Measurements from ENCODE around the gene ATP1B2. TPM values are rescaled to one million over a fixed set of nuclear protein-coding genes. Genes with fewer than 3 reads are reported as not detected.

Gene ATP1B2, protein sequence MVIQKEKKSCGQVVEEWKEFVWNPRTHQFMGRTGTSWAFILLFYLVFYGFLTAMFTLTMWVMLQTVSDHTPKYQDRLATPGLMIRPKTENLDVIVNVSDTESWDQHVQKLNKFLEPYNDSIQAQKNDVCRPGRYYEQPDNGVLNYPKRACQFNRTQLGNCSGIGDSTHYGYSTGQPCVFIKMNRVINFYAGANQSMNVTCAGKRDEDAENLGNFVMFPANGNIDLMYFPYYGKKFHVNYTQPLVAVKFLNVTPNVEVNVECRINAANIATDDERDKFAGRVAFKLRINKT
- polyA plus RNA-seq, result 56.0 and 70.0 TPM in 2 replicates

DNA sequence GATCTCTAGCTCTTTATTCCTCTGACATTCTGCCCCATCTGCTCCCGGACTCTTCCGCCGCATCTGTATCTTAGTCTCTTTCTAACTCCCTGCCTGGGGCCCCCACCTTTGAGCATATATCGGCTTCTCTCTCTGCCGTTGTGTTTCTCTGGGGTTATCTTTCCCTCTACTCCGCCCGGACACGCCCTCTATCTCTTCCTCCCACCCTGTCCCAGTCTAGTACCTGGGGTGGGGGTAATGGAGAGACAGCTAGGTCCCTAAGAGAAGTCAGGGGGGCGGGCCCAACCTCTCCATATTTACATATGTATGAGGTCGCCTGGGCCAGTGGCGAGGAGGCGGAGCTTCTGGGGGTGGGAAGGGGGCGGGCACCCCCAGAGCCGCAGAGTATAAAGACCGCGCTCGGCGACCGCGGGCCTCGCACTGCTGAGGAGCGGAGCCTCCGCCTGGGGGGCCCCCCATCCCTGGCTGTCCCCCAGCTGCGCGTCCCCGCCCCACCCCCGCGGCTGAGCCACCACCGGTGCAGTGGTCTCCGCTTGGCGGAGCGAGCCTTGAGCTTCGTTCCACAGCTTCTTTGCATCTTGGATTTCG lies at the start of gene ATP1B2:
TSS of gene ATP1B2 (plus strand) at position 418 of the 588 bp plus-strand sequence. CDS start 593 bp downstream, outside the sequence.

DNA sequence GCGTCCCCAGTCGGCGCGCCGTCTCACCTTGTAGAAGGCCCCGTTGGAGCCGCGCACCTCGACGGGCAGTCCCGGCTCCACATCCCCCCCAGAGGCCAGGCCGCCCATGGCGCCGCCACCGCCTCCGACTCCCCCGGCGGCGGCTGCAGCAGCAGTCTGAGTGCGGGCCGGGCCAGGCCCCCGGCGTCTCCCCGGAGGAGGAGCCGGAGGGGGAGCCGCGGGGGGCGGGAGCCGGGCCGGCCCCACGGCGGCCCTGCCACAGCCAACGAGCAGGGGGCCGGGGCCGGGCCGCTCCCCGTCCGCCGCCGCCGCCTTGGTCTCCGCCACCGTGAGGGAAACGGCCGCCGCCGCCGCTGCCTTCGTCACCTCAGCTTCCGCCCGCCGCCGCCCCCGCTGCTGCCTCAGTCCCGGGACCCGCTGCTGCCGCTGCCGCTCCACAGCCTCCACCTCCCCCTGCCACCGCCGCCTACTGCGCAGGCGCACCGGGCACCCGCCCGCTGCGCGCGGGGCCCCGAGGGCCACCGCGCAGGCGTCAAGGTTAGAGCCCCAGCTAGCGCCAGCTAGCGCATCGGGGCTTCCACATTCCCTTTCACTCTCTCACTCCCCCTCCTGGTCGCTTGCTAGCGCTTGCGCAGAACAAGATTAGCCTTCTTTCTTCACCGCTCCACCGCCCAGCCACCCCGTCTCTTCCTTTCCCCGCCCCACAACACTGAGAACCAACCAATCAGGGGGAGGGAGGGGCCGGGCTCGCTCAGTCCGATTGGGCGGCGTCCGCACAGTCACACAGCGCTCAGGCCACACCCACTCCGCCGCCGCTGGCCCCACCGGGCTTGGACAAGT lies 36.1 kb upstream of the ATP1B2 start, which contains the start of gene FXR2:
TSS of gene FXR2 (minus strand) at position 473 of the 840 bp plus-strand sequence. CDS start at position 108, 365 bp downstream.

DNA sequence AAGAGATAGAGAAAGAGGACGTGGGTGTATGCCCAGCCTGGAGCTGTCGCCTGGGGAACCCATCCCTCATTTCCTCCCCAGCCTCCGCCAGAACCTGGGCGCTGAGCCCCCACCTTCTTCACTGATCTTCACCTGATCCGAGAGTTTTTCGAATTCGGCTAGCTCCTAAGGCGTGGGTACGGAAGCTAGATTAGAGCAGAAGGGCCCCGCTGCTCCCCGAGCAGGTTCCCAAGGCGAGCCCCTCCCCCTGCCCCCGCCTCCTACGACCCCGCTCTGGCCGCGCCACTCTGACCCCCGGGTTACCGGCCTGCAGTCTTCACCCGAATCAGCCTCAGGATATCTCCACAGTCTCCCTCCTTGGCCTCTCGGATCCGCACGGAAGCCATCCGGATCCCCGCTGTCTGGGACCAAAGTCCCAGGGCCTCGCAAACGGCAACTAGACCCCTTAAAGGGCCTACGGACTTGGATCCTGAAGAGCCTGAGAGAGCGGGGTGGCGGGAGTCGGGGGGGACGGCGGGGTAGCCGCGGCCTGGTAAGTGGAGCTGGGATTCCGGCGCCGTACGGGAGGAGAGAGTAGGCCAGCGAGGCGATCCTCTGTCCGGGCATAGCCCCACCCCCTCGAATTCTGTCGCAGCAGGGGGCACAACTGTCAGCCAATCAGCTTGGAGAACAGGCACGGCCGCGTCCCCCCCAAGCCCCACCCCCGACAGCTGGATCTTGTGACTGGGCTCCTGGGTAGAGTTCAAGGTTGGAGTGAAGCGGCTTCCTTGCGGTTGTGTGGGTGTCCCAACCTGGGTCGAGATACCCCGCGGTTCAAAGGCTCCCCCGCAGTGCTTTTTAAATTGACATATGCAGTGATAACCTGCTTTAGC lies 23.2 kb upstream of the ATP1B2 start, which contains the start of gene SAT2:
TSS of gene SAT2 (minus strand) at position 572 of the 872 bp plus-strand sequence. CDS start at position 386, 186 bp downstream.

DNA sequence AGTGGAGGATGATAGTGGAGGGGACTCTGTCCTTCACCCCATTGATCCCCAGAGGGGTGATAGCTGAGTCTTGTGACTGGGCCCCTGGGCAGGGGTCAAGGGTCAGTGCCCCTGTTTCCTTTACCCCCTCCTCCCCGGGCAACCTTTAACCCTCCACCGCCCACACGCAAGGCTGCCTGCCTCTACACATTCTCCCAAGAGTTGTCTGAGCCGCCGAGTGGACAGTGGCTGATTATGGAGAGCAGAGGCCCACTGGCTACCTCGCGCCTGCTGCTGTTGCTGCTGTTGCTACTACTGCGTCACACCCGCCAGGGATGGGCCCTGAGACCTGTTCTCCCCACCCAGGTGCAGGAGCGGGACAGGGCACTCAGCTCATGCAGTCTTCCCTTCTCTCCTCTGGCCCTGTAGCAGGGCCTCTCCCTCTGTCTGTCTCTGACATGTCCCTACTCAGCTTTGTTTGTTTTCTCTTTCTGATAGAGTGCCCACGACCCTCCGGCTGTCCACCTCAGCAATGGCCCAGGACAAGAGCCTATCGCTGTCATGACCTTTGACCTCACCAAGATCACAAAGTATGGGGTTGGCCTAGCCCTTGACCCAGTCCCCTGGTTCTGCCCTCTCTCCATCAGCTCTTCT lies 20.7 kb upstream of the ATP1B2 start, which contains the start of gene SHBG:
TSS of gene SHBG (plus strand) at position 197 of the 633 bp plus-strand sequence. CDS start at position 235, 38 bp downstream.

DNA sequence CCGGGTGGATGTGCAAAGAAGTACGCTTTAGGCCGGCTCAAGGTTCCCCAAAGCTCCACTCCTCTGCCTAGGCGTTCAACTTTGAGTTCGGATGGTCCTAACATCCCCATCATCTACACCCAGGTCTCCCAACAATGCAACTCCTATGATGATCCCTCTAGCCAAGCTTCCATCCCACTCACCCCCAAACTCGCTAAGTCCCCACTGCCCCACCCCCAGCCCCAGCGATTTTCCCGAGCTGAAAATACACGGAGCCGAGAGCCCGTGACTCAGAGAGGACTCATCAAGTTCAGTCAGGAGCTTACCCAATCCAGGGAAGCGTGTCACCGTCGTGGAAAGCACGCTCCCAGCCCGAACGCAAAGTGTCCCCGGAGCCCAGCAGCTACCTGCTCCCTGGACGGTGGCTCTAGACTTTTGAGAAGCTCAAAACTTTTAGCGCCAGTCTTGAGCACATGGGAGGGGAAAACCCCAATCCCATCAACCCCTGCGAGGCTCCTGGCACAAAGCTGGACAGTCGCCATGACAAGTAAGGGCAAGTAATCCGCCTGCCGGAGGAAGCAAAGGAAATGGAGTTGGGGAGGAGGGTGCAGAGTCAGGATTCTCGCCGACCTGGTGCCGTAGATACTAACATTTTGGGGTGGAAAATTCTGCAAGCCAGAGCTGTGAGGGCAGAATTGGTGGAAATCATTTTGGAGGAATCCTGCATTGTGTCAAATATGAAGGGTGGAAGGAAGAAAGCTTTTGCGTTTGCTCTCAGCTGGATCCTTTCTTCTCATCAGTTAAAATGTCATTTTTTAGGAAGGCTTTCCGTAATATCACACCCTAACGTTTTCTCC lies 36.6 kb downstream of the ATP1B2 start, which contains the start of gene TP53:
TSS of gene TP53 (minus strand) at position 419 of the 836 bp plus-strand sequence. CDS start 10,896 bp downstream, outside the sequence.

DNA sequence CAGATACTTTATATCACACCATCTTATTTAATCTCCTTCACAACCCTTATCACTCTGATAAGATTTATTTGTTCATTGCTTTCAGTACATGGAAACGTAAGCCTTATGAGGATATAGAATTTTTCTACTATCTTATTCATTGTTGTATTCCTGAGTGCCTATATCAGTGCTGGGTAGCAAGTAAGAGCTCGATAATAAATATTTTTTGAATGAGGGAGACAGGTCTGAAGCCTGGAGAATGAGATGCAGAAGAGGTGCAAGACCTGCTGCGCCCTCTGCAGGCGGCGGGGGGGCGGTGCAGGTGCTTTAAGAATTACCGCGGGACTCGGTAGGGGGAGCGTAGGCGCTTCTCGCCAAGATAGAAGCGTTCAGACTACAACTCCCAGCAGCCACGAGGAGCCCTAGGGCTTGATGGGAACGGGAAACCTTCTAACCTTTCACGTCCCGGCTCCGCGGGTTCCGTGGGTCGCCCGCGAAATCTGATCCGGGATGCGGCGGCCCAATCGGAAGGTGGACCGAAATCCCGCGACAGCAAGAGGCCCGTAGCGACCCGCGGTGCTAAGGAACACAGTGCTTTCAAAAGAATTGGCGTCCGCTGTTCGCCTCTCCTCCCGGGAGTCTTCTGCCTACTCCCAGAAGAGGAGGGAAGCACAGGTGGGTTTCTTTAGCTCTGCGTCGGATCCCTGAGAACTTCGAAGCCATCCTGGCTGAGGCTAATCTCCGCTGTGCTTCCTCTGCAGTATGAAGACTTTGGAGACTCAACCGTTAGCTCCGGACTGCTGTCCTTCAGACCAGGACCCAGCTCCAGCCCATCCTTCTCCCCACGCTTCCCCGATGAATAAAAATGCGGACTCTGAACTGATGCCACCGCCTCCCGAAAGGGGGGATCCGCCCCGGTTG lies 37.4 kb downstream of the ATP1B2 start, which contains the start of gene WRAP53:
TSS of gene WRAP53 (plus strand) at position 570 of the 900 bp plus-strand sequence. CDS start at position 742, 172 bp downstream.

DNA sequence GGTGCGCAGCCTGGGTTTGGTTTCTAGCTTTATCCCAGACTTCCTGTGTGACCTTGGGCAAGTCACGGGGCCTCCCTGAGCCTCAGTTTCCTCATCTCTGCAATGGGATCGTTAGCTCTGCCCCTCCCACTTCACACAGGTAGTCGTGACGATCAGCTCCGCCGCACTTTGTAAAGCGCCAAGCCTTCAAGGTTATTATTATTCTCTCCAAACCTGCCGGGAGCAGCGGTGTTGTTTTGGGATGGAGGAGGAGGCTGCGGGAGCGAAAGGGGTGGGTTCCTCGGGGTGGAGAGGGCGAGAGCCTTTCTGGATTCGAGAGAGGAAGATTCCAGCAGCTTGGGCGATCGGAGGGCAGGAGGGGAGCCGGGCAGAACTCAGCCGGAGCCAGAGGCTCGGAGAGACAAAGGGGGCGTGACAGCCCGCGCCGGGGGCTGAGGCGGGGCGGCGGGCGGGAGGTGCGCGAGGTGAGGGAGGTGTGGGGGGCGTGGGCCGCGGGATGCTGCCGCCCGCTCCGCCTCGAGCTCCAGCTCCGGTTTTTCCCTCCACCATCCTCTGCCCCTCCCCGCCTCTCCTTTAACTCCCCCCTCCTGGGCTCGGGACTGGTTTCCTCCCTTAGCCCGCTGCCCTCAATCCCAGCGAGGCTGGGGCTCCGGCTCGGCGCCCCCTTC lies 54.0 kb downstream of the ATP1B2 start, which contains the start of gene EFNB3:
TSS of gene EFNB3 (plus strand) at position 602 of the 668 bp plus-strand sequence. CDS start 397 bp downstream, outside the sequence.

Other genes with a start within 250 kb of the ATP1B2 start
- gene TMEM256, start 246.8 kb upstream of the ATP1B2 start, polyA plus RNA-seq, result 148 and 161 TPM in 2 replicates
- 6.6 and 13.0 TPM in 2 replicates for gene NLGN2, start 243.1 kb upstream of the ATP1B2 start, polyA plus RNA-seq
- not detected in 2 replicates for gene SPEM1, start 230.6 kb upstream of the ATP1B2 start, polyA plus RNA-seq
- not detected in 2 replicates for gene SPEM2, start 225.3 kb upstream of the ATP1B2 start, polyA plus RNA-seq
- not detected in 2 replicates for gene SPEM3, start 222.1 kb upstream of the ATP1B2 start, polyA plus RNA-seq
- not detected in 2 replicates for gene TMEM102, start 215.5 kb upstream of the ATP1B2 start, polyA plus RNA-seq
- 1.2 and 2.0 TPM in 2 replicates for gene FGF11, start 211.4 kb upstream of the ATP1B2 start, polyA plus RNA-seq
- 14.7 and 16.0 TPM in 2 replicates for gene CHRNB1, start 205.9 kb upstream of the ATP1B2 start, polyA plus RNA-seq
- 9.2 and 9.5 TPM in 2 replicates for gene ZBTB4, start 171.3 kb upstream of the ATP1B2 start, polyA plus RNA-seq
- gene SLC35G6, start 169.5 kb upstream of the ATP1B2 start, polyA plus RNA-seq, result not detected in 2 replicates
- 6.4 and 7.7 TPM in 2 replicates for gene POLR2A, start 166.6 kb upstream of the ATP1B2 start, polyA plus RNA-seq
- 1.9 and 5.1 TPM in 2 replicates for gene TNFSF12, start 101.9 kb upstream of the ATP1B2 start, polyA plus RNA-seq
- 0.28 TPM in 1 of 2 replicates, not detected in the other for gene TNFSF13, start 92.2 kb upstream of the ATP1B2 start, polyA plus RNA-seq
- 2.3 and 3.2 TPM in 2 replicates for gene SENP3, start 89.0 kb upstream of the ATP1B2 start, polyA plus RNA-seq
- 0.63 TPM in 1 of 2 replicates, not detected in the other for gene CD68, start 71.3 kb upstream of the ATP1B2 start, polyA plus RNA-seq
- gene MPDU1, start 67.1 kb upstream of the ATP1B2 start, polyA plus RNA-seq, result 14.2 and 26.1 TPM in 2 replicates
- gene SOX15, start 60.8 kb upstream of the ATP1B2 start, polyA plus RNA-seq, result 5.0 and 6.3 TPM in 2 replicates
- 7.1 and 20.3 TPM in 2 replicates for gene FXR2, start 36.0 kb upstream of the ATP1B2 start, polyA plus RNA-seq
- 107 and 126 TPM in 2 replicates for gene SAT2, start 23.1 kb upstream of the ATP1B2 start, polyA plus RNA-seq
- gene SHBG, start 20.8 kb upstream of the ATP1B2 start, polyA plus RNA-seq, result 2.5 TPM in 1 of 2 replicates, not detected in the other
- gene TP53, start 36.6 kb downstream of the ATP1B2 start, polyA plus RNA-seq, result 3.0 and 3.7 TPM in 2 replicates
- 1.1 and 1.4 TPM in 2 replicates for gene WRAP53, start 37.6 kb downstream of the ATP1B2 start, polyA plus RNA-seq
- 2.8 TPM in 1 of 2 replicates, not detected in the other for gene EFNB3, start 54.3 kb downstream of the ATP1B2 start, polyA plus RNA-seq
- gene DNAH2, start 66.8 kb downstream of the ATP1B2 start, polyA plus RNA-seq, result 0.16 TPM in 1 of 2 replicates, not detected in the other
- gene KDM6B, start 183.3 kb downstream of the ATP1B2 start, polyA plus RNA-seq, result 0.12 and 0.13 TPM in 2 replicates
- gene TMEM88, start 204.1 kb downstream of the ATP1B2 start, polyA plus RNA-seq, result 0.30 TPM in 1 of 2 replicates, not detected in the other
- 349 and 437 TPM in 2 replicates for gene NAA38, start 206.6 kb downstream of the ATP1B2 start, polyA plus RNA-seq
- 3.8 and 6.4 TPM in 2 replicates for gene CYB5D1, start 207.1 kb downstream of the ATP1B2 start, polyA plus RNA-seq
- gene CHD3, start 237.9 kb downstream of the ATP1B2 start, polyA plus RNA-seq, result 4.2 and 5.0 TPM in 2 replicates

Data from Purkinje cell (primary cell).